Adrenal gland (tissue), 12 donors: ENCODE results near the gene MINK1. TPM values are rescaled to one million over a fixed set of nuclear protein-coding genes. Genes with fewer than 3 reads are reported as not detected.
"Not testable (repeated sequence)": the region's sequence is repeated elsewhere in the genome, so short reads cannot be mapped to it uniquely, and the experiment has no call there.

Experiments used
- DNase-seq, 7 donors: peaks; one replicate each; pipeline ENCODE4 v3.0.0-alpha.2; 2019 to 2020
- H3K27ac ChIP-seq, 5 donors: fragments of 200-600 bp; sonication (generic) in 4 of 5; 1 replicate in 3 of 5; 2 replicates in 2 of 5; pipeline versions ENCODE4 v1.5.1 to v1.8.0; 2016 to 2020; ENCODE audit warnings: mild to moderate bottlenecking in 1 of 5
- H3K27me3 ChIP-seq: fragments of 200-600 bp; 2 replicates; pipeline ENCODE4 v1.8.0; 2021
- H3K36me3 ChIP-seq, 2 donors: fragments of 200-600 bp; replicated peaks in 1 of 2; 1 replicate in 1 of 2; 2 replicates in 1 of 2; pipeline versions ENCODE4 v1.5.1 to v1.8.0; 2018 to 2022
- H3K4me1 ChIP-seq, 2 donors: fragments of 200-600 bp; replicated peaks in 1 of 2; 1 replicate in 1 of 2; 2 replicates in 1 of 2; pipeline versions ENCODE4 v1.5.1 to v1.8.0; 2018 to 2021
- H3K4me3 ChIP-seq, 4 donors: fragments of 200-600 bp; sonication (generic) in 3 of 4; one replicate each; pipeline ENCODE4 v1.5.1; 2016 to 2018
- H3K9me3 ChIP-seq, 3 donors: fragments of 200-600 bp; sonication (generic) in 1 of 3; replicated peaks in 1 of 3; 1 replicate in 2 of 3; 2 replicates in 1 of 3; pipeline versions ENCODE4 v1.5.1 to v1.8.0; 2016 to 2021
- CTCF ChIP-seq, 6 experiments: fragments of 450-650 bp in 4 of 6; fragments of 200-600 bp in 2 of 6; sonication (generic) in 1 of 6; IDR thresholded peaks; 1 replicate in 5 of 6; 2 replicates in 1 of 6; pipeline versions ENCODE4 v1.5.1 to v1.8.0; 2016 to 2021; ENCODE audit warnings: antibody characterized with exemption in 6 of 6, mild to moderate bottlenecking in 2 of 6, moderate library complexity in 1 of 6
- POLR2A ChIP-seq, 2 donors: fragments of 450-650 bp; IDR thresholded peaks; one replicate each; pipeline ENCODE4 v1.6.1; 2017; ENCODE audit warnings: antibody characterized with exemption in 2 of 2, mild to moderate bottlenecking in 2 of 2, moderate library complexity in 1 of 2
- WGBS, 4 donors: extraction: QIAGEN DNeasy Blood & Tissue Kit in 2 of 4; methylation state at CpG; one replicate each; pipeline versions ENCODE4 v1.1.5 to v1.1.7; 2013 to 2017; 5-methylcytosine and 5-hydroxymethylcytosine counted together
- intact Hi-C, 2 donors: fragments of 100-400 bp; cut with DNase I; formaldehyde crosslinking; loops; one replicate each; pipeline versions ENCODE4 v1.14.1 to v1.15.0; 2022 to 2023
- polyA plus RNA-seq, 3 donors: library from polyadenylated mRNA; stranded (reverse); fragments of 200-250 nt in 2 of 3; fragments of 350-450 nt in 1 of 3; fragmentation: Illumina TruSeq in 1 of 3; extraction: RNeasy Lipid Tissue Mini Kit (QIAGEN cat#74804) in 1 of 3; gene quantifications; one replicate each; pipeline ENCODE4 v1.2.3, GENCODE V29; 2013 to 2014
- total RNA-seq, 9 donors: library from RNA; depleted of rRNA in 4 of 9; stranded (reverse); fragments of >200 nt in 4 of 9; fragments of 120-200 nt in 1 of 9; fragmentation: NEBNext Ultra II Directional in 1 of 9; extraction: Animal tissue kit (Norgen Biotek cat#: 25700) in 1 of 9; gene quantifications; one replicate each; pipeline versions ENCODE4 v1.1.0 to v1.2.4, GENCODE V29; 2013 to 2023
- donor health status: healthy with polysubstance abuse.
- donor health status: Bipolar disorder and iron deficiency.
- donor health status: DM: yes; HTN: yes; CAD: no.
- donor health status: DM: no; HTN: no; CAD: no.
- donor health status: DM: no; HTN: no; CAD: no.
- donor health status: DM: yes; HTN: yes; CAD: no.

The MINK1 gene
- total and polyA plus RNA-seq, 12 donors: 21.5 to 135 (median 50.4) TPM

GRCh38 chr17:4908301-4908700 lies 75.2 kb downstream of the MINK1 start:
- TF ChIP-seq CTCF (IDR thresholded peaks at IDR 0.05) (no peak), POLR2A (IDR thresholded peaks at IDR 0.05) (no peak)
- Histone ChIP-seq H3K27me3 (no peaks in the 10 kb centered on the region), H3K9me3 (no peaks in the 10 kb centered on the region), H3K4me3 (no peak overlapping the region), H3K36me3 (no peaks in the 10 kb centered on the region), H3K4me1 (peaks cover 0 to 3% of the 10 kb centered on the region in 2 donors), H3K27ac (peak overlapping the region in 1 of 5 donors; percentile 71)
- no peak for DNase-seq
- intact Hi-C loops: loop anchor here in 1 of 2 donors (10.0 kb wide), 1 partner anchor 76 kb away; the partner anchor contains the start of gene CAMTA2
- 50 to 72% (median 55%) methylated on average over 2 to 10 of the region's 10 CpGs for WGBS, 4 donors

DNA sequence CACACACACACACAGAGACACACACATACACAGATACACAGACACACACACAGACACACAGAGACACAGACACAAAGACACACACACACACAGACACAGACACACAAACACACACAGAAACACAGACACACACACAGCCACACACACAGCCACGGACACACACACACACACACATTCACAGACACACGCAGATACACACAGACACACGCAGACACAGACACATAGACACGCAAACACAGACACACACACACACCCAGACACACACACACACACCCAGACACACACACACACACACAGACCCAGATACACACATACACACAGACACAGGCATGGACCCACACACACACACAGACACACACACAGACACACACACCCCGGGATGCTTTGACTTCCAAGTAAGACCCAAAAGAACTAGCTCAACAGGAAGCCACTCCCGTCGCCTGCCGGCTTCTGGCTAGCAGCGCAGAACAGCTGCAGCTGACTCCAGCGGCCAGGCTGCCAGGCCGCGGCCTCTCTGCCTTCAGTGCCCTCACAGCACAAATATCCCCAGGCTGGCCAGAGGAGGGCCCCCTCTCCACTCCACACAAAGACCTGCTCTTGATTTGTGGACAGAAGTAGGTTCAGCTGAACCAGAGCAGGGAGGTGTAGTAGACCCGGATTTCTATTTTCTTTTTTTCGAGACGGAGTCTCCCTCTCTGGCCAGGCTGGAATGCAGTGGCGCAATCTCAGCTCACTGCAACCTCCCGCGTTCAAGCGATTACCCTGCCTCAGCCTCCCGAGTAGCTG lies 75.8 kb downstream of the MINK1 start:
- no peaks in the 10 kb centered on the region for H3K9me3 ChIP-seq
- whole genome bisulfite sequencing, 4 donors: 21 to 29% (median 24%) methylated on average over 12 to 20 of the region's 20 CpGs
- intact Hi-C loops: loop anchor here in 1 of 2 donors (10.0 kb wide), 1 partner anchor 76 kb away; the partner anchor contains the start of gene CAMTA2
- H3K36me3 ChIP-seq: no peaks in the 10 kb centered on the region
- peak overlapping the region in 2 of 5 donors; percentile 49 to 71 for H3K27ac ChIP-seq
- H3K4me1 ChIP-seq: peaks cover 0 to 3% of the 10 kb centered on the region in 2 donors
- DNase-seq: peak; percentile 84 to 96 (median 91)
- H3K4me3 ChIP-seq: no peak overlapping the region
- TF ChIP-seq POLR2A (IDR thresholded peaks at IDR 0.05) (no peak), CTCF (IDR thresholded peaks at IDR 0.05) (peak; percentile 78 to 96 (median 91))
- no peaks in the 10 kb centered on the region for H3K27me3 ChIP-seq

DNA sequence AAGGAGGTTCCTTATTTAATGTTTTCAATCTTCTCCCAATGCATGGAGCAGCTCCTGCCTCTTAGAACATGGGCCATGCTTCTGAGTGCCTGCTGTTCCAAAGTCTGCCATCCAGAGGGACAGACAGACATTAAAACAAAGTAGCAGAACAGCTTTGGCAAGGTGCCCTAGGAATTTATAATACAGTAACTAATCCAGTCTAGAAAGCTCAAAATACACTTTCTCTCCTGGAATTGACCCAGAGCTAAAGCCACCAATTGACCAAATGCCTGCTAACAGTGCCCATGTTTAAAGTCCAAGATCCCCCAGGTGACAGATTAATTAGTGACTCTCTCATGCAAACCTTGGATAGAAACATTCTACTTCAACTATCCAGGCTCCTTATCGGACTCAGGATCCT lies 80.9 kb downstream of the MINK1 start:
- Histone ChIP-seq H3K27me3 (no peaks in the 10 kb centered on the region), H3K36me3 (no peaks in the 10 kb centered on the region), H3K4me3 (no peak overlapping the region), H3K27ac (no peak overlapping the region), H3K4me1 (peaks cover 0 to 3% of the 10 kb centered on the region in 2 donors), H3K9me3 (no peaks in the 10 kb centered on the region)
- 83 to 91% (median 84%) methylated on average over 1 of the region's 1 CpG for WGBS, 4 donors
- intact Hi-C loops: loop anchor here in 1 of 2 donors (5.0 kb wide), 1 partner anchor 148 kb away; no protein-coding TSS in a partner anchor
- TF ChIP-seq CTCF (IDR thresholded peaks at IDR 0.05): no peak
- no peak for TF ChIP-seq POLR2A (IDR thresholded peaks at IDR 0.05)
- DNase-seq: no peak

- 76 to 86% (median 79%) methylated on average over 4 of the region's 4 CpGs for WGBS, 4 donors
- H3K4me3 ChIP-seq, H3K9me3 ChIP-seq, DNase-seq, H3K36me3 ChIP-seq, H3K4me1 ChIP-seq, H3K27me3 ChIP-seq, H3K27ac ChIP-seq: not testable (repeated sequence)
- intact Hi-C loops: loop anchor here in 1 of 2 donors (5.0 kb wide), 1 partner anchor 148 kb away; no protein-coding TSS in a partner anchor
Measured at GRCh38 chr17:4914551-4914950, 81.4 kb downstream of the MINK1 start.
